ENCODE results near the gene CNTN4. TPM values are rescaled to one million over a fixed set of nuclear protein-coding genes. Genes with fewer than 3 reads are reported as not detected.

Gene CNTN4
- total RNA-seq, 1 experiment from 2014 or later = 1.6 TPM

- no peak overlapping the region for H3K4ac ChIP-seq (ENCODE audit: low read depth, low read length)
- no peaks in the 10 kb centered on the region for H3K4me1 ChIP-seq (ENCODE audit: insufficient read depth, low read length)
- no peak overlapping the region for H2BK120ac ChIP-seq (ENCODE audit: low read depth, low read length, poor library complexity, severe bottlenecking)
- no peak overlapping the region for H3K27ac ChIP-seq (ENCODE audit: insufficient read length, low read depth, low read length)
- no peak overlapping the region for H3K9ac ChIP-seq (ENCODE audit: extremely low read depth, insufficient read length, low read length)
- H2AK5ac ChIP-seq (ENCODE audit: insufficient read length, low read length) = no peak overlapping the region
- H2BK5ac ChIP-seq (ENCODE audit: insufficient read length, low read length) = no peak overlapping the region
- no peak overlapping the region for H3T11ph ChIP-seq (ENCODE audit: low read length)
- no peaks in the 10 kb centered on the region for H3K27me3 Mint-ChIP-seq (ENCODE audit: low read depth)
- H3K9me3 Mint-ChIP-seq = peaks cover 0 to 6% of the 10 kb centered on the region in 2 experiments; a peak in 1 of 5 replicates
- no peak overlapping the region for H3K14ac ChIP-seq (ENCODE audit: insufficient read depth, low read length)
- H3K27me3 ChIP-seq (ENCODE audit: insufficient read depth, low read length) = no peaks in the 10 kb centered on the region
- no peak overlapping the region for H3K4me3 Mint-ChIP-seq
- no CpG with 5 or more reads among the region's 2 CpGs for WGBS (ENCODE audit: extremely low coverage, insufficient read length, low lambda C conversion rate)
- no peaks in the 10 kb centered on the region for H4K20me1 ChIP-seq (ENCODE audit: control insufficient read depth, insufficient read depth, insufficient read length)
- no peak overlapping the region for H3K56ac ChIP-seq (ENCODE audit: insufficient read length, low read depth, low read length)
- H3K9me3 ChIP-seq (ENCODE audit: control insufficient read depth, low read depth, low read length) = no peaks in the 10 kb centered on the region
- peaks cover 0 to 1% (median 0%) of the 10 kb centered on the region in 3 experiments; a peak in 1 of 7 replicates for H3K36me3 Mint-ChIP-seq (ENCODE audit: insufficient read depth in 1 of 3, low read depth in 3 of 3)
- H3K27ac Mint-ChIP-seq = no peak overlapping the region; a peak in 1 of 7 replicates
- H4K5ac ChIP-seq (ENCODE audit: insufficient read length, low read depth, low read length) = no peak overlapping the region
- H4K91ac ChIP-seq (ENCODE audit: insufficient read length, low read depth, low read length) = no peak overlapping the region
- H3K4me1 Mint-ChIP-seq = no peaks in the 10 kb centered on the region
- H3K23me2 ChIP-seq (ENCODE audit: insufficient read length, low read depth, low read length, poor library complexity, severe bottlenecking) = no peaks in the 10 kb centered on the region
- H4K8ac ChIP-seq (replicated peaks; ENCODE audit: insufficient read length, low read depth, low read length) = no peak overlapping the region
- no peak for TF ChIP-seq CTCF (conservative IDR thresholded peaks at IDR 0.05)
- H3K4me2 ChIP-seq (ENCODE audit: insufficient read depth, insufficient read length, low read length) = no peak overlapping the region
- no peaks in the 10 kb centered on the region for H3K79me1 ChIP-seq (ENCODE audit: insufficient read depth, low read depth, low read length, poor library complexity, severe bottlenecking)
- H3K23ac ChIP-seq (ENCODE audit: insufficient read length, low read depth, low read length) = no peak overlapping the region
- DNase-seq = no peak
- H3K79me2 ChIP-seq (ENCODE audit: insufficient read depth, low read length) = no peaks in the 10 kb centered on the region
- H2BK15ac ChIP-seq (ENCODE audit: low read depth, low read length) = no peak overlapping the region
- no peak overlapping the region for H2BK12ac ChIP-seq (ENCODE audit: insufficient read length, low read depth, low read length)
- H3K18ac ChIP-seq (ENCODE audit: insufficient read length, low read depth, low read length) = no peak overlapping the region
- H2BK20ac ChIP-seq (ENCODE audit: low read depth, low read length, poor library complexity, severe bottlenecking) = no peak overlapping the region
- no peak overlapping the region for H2AFZ ChIP-seq (ENCODE audit: low read length)
These were observed 446.1 kb downstream of the CNTN4 start for GRCh38 chr3:2544718-2545117.

Data from H9 (cell line).